Measurements from ENCODE around the gene RHEX. TPM values are rescaled to one million over a fixed set of nuclear protein-coding genes. Genes with fewer than 3 reads are reported as not detected.
"Not testable (repeated sequence)": the region's sequence is repeated elsewhere in the genome, so short reads cannot be mapped to it uniquely, and the experiment has no call there.

RHEX gene
- polyA plus RNA-seq, 1 donor: 0.45 TPM

DNA sequence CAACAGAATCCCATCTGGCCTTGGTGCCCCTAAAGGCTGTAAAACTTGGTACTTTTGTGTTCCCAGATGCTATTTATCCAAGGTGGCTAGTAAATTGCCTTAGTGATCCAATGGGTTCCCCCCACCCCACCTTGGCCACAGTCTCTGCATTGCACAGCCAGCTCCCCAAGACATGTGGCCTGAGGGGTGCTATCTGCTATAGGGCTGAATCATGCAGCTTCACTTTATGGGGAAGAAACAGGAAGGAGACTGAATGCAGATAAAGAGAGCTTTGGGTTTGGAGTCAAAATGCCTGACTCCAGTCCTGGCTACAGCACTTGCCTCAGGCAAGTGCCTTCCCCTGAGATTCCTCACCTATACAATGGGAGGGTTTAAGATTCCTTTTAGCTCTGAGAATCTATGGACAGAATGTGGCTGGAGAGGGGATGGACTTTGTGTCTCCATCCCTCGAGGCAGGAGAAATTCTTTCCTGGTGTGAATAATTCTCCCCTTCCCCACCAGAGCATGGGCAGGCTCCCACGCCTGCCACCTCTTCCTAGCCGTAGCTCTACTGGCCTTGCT is 6.5 kb downstream of the RHEX start:
- no peak overlapping the region for H3K27ac ChIP-seq (ENCODE audit: low read length)
- WGBS (ENCODE audit: insufficient coverage, low lambda C conversion rate): no CpG with 5 or more reads among the region's 3 CpGs
- H3K9me3 ChIP-seq (ENCODE audit: control insufficient read depth, low read depth, low read length): peaks cover 7% of the 10 kb centered on the region
- H3K36me3 ChIP-seq (ENCODE audit: control insufficient read depth, insufficient read depth, low read length): no peaks in the 10 kb centered on the region
- peaks cover 13% of the 10 kb centered on the region for H3K4me1 ChIP-seq (ENCODE audit: control insufficient read depth, insufficient read depth, low read length)
- no peaks in the 10 kb centered on the region for H3K27me3 ChIP-seq (ENCODE audit: control insufficient read depth, insufficient read depth, low read length)
- H3K4me3 ChIP-seq (ENCODE audit: low read length): no peak overlapping the region
- no peak for DNase-seq

DNA sequence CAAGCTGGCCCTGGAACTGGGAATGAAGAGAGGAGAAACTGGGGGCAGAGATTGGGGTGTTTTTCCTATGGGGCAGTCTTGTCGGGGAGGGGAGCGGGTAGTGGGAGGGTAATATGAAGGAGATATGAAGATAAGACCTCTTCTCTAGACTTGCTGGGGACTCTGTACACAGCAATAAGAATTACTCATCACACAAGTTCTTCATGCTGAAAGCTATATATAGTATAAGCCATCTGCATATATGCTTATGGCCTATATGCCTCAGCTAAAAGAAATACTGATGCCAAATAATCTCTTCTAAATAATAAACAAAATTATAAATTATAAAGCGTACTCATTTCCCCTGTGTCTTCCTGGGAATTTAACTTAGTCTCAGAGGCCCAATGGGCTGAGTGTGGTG is 7.9 kb downstream of the RHEX start:
- Histone ChIP-seq H3K36me3 (ENCODE audit: control insufficient read depth, insufficient read depth, low read length) (no peaks in the 10 kb centered on the region), H3K9me3 (ENCODE audit: control insufficient read depth, low read depth, low read length) (peaks cover 7% of the 10 kb centered on the region), H3K27ac (ENCODE audit: low read length) (no peak overlapping the region), H3K27me3 (ENCODE audit: control insufficient read depth, insufficient read depth, low read length) (no peaks in the 10 kb centered on the region), H3K4me1 (ENCODE audit: control insufficient read depth, insufficient read depth, low read length) (peaks cover 8% of the 10 kb centered on the region), H3K4me3 (ENCODE audit: low read length) (no peak overlapping the region)
- no peak for DNase-seq
- 86% methylated on average over 2 of the region's 3 CpGs for WGBS (ENCODE audit: insufficient coverage, low lambda C conversion rate)

DNA sequence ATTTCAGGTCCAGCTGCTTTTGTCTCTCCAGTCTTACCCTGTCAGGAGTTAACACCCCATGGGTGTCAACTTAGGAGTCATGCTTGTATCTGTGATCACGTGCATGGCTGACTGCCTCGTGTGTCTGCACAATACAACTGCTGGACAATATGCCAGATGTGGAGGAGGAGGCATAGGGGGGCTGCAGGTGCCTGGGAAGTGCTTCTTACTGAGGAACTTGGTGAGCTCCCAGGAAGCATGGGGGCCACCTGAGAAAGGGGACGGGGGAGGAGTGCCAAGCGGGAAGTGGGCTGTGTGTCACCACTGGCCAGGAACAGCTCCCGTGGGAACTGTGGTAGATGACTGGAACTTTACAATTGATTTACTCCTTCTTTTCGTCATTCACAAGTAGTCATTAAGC is 9.5 kb downstream of the RHEX start:
- H3K9me3 ChIP-seq (ENCODE audit: control insufficient read depth, low read depth, low read length): peaks cover 7% of the 10 kb centered on the region
- no peak for DNase-seq
- whole genome bisulfite sequencing (ENCODE audit: insufficient coverage, low lambda C conversion rate): 100% methylated on average over 1 of the region's 6 CpGs

DNA sequence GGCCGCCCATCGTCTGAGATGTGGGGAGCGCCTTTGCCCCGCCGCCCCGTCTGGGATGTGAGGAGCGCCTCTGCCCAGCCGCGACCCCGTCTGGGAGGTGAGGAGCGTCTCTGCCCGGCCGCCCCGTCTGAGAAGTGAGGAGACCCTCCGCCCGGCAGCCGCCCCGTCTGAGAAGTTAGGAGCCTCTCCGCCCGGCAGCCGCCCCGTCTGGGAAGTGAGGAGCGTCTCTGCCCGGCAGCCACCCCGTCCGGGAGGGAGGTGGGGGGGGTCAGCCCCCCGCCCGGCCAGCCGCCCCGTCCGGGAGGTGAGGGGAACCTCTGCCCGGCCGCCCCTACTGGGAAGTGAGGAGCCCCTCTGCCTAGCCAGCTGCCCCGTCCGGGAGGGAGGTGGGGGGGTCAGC is 11.0 kb downstream of the RHEX start:
- H3K9me3 ChIP-seq (ENCODE audit: control insufficient read depth, low read depth, low read length); H3K27ac ChIP-seq (ENCODE audit: low read length); H3K4me3 ChIP-seq (ENCODE audit: low read length); H3K27me3 ChIP-seq (ENCODE audit: control insufficient read depth, insufficient read depth, low read length); H3K36me3 ChIP-seq (ENCODE audit: control insufficient read depth, insufficient read depth, low read length); DNase-seq: not testable (repeated sequence)
- no CpG with 5 or more reads among the region's 35 CpGs for WGBS (ENCODE audit: insufficient coverage, low lambda C conversion rate)
- H3K4me1 ChIP-seq (ENCODE audit: control insufficient read depth, insufficient read depth, low read length): peaks cover 31% of the 10 kb centered on the region

More for the DNA sequence above, 9.5 kb downstream of the RHEX start:
- Histone ChIP-seq H3K27ac (ENCODE audit: low read length) (no peak overlapping the region), H3K27me3 (ENCODE audit: control insufficient read depth, insufficient read depth, low read length) (no peaks in the 10 kb centered on the region), H3K36me3 (ENCODE audit: control insufficient read depth, insufficient read depth, low read length) (no peaks in the 10 kb centered on the region), H3K4me3 (ENCODE audit: low read length) (no peak overlapping the region), H3K4me1 (ENCODE audit: control insufficient read depth, insufficient read depth, low read length) (peaks cover 19% of the 10 kb centered on the region)

DNA sequence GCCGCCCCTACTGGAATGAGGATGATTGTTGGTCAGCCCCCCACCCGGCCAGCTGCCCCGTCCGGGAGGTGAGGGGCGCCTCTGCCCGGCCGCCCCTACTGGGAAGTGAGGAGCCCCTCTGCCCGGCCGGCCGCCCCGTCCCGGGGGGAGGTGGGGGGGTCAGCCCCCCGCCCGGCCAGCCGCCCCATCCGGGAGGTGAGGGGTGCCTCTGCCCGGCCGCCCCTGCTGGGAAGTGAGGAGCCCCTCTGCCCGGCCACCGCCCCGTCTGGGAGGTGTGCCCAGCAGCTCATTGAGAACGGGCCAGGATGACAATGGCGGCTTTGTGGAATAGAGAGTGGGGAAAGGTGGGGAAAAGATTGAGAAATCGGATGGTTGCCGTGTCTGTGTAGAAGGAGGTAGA is 11.5 kb downstream of the RHEX start:
- not testable (repeated sequence) for H3K27me3 ChIP-seq (ENCODE audit: control insufficient read depth, insufficient read depth, low read length); H3K36me3 ChIP-seq (ENCODE audit: control insufficient read depth, insufficient read depth, low read length); H3K9me3 ChIP-seq (ENCODE audit: control insufficient read depth, low read depth, low read length); DNase-seq; H3K4me3 ChIP-seq (ENCODE audit: low read length); H3K27ac ChIP-seq (ENCODE audit: low read length)
- H3K4me1 ChIP-seq (ENCODE audit: control insufficient read depth, insufficient read depth, low read length): peaks cover 31% of the 10 kb centered on the region
- no CpG with 5 or more reads among the region's 25 CpGs for WGBS (ENCODE audit: insufficient coverage, low lambda C conversion rate)

DNA sequence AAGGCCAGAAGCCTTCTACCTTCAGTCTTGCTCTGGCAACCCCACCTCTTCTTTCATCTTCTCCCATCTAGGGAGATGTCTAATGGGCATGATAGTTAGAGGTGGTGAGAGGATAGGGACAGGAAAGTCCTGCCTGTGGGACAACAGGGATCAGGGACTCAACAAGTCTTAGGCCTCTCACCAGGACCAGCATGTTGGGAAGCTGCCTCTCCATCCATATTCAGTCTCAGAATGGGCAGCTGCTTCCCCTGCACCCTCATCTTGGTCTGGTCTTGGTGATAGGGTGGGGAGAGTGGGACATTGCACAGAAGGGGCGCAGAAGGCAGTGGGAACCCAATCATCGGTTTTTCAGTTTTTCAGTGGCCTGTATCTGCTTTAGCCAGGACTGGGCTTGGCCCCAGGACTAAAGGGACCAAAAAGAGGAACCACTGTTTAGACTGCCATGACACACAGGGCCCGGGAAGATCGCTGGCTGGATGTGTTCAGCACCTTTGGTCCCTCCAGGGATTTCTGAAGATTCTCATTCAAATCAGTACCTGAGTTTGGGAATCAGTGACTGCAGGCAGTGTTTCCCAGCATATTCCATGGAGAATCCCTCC is 12.7 kb downstream of the RHEX start:
- H3K4me3 ChIP-seq (ENCODE audit: low read length): no peak overlapping the region
- peaks cover 31% of the 10 kb centered on the region for H3K4me1 ChIP-seq (ENCODE audit: control insufficient read depth, insufficient read depth, low read length)
- H3K9me3 ChIP-seq (ENCODE audit: control insufficient read depth, low read depth, low read length): peaks cover 7% of the 10 kb centered on the region
- peak overlapping the region; percentile 75 for H3K27ac ChIP-seq (ENCODE audit: low read length)
- H3K27me3 ChIP-seq (ENCODE audit: control insufficient read depth, insufficient read depth, low read length): no peaks in the 10 kb centered on the region
- no peak for DNase-seq
- no CpG with 5 or more reads among the region's 4 CpGs for WGBS (ENCODE audit: insufficient coverage, low lambda C conversion rate)
- H3K36me3 ChIP-seq (ENCODE audit: control insufficient read depth, insufficient read depth, low read length): no peaks in the 10 kb centered on the region

DNA sequence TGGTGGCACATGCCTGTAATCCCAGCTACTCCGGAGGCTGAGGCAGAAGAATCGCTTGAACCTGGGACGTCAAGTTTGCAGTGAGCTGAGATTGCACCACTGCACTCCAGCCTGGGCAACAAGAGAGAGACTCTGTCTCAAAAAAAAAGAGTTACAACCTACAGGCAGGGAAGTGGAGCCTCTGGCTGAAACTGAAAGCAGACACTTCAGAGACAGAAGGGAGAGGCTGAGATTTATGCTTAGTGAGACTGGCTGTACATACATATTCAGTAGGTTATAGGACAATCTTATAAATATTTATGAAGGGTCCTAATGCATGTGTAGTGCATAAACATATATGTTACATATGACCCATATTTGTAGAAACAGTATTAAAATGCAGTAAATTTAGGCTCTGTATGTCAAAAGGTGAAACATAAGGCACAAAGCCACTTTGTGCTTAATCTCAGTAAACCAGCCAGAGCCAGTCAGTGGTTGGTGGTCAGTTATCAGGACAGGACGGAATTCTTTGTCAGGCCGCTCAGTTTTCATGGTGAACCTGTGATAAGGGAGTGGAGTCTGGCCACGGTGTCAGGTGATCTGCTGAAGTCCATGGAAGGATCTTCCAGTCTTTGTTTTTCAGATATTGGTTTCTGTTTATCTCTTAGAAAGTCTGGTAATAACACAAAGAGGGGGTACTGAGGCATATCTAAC is 13.7 kb downstream of the RHEX start:
- Histone ChIP-seq H3K9me3 (ENCODE audit: control insufficient read depth, low read depth, low read length) (peaks cover 7% of the 10 kb centered on the region), H3K4me1 (ENCODE audit: control insufficient read depth, insufficient read depth, low read length) (peaks cover 31% of the 10 kb centered on the region), H3K36me3 (ENCODE audit: control insufficient read depth, insufficient read depth, low read length) (no peaks in the 10 kb centered on the region), H3K27me3 (ENCODE audit: control insufficient read depth, insufficient read depth, low read length) (no peaks in the 10 kb centered on the region), H3K4me3 (ENCODE audit: low read length) (no peak overlapping the region), H3K27ac (ENCODE audit: low read length) (peak overlapping the region; percentile 75)
- WGBS (ENCODE audit: insufficient coverage, low lambda C conversion rate): no CpG with 5 or more reads among the region's 6 CpGs
- peak; percentile 70 to 82 for DNase-seq

DNA sequence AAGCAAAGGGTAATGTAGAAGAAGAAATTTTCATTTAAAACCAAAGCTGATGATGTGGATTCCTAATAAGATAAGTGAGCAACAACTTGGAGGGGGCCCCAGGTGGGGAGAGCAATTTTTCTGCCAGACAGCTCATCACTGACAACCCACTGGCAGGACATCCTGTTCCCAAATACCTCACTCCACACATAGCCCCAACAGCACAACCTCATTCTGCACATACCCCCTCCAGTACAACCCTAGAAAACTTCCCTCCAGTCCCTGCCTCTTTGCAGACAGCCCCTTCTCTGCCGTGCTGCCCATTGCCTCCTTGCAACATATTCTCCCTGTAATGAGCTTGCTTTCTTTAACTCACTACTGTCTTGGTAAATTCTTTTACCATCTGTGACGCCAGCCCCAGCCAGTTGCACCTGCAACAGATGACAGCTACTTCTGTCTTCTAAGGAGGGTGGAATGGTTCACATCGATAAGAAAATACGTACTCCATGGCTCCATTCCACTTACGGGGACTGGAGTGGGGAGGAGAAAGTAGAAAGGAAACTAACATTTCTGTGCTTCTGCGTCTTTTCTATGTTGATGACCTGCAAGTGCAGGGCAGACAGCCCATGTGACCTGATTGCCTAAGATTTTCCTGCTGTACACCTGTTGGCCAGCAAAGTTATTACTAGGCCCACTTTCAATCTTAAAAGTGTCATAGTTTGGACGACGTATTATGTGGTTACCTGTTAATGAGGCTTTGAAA is 14.7 kb downstream of the RHEX start:
- H3K36me3 ChIP-seq (ENCODE audit: control insufficient read depth, insufficient read depth, low read length): no peaks in the 10 kb centered on the region
- H3K4me1 ChIP-seq (ENCODE audit: control insufficient read depth, insufficient read depth, low read length): peaks cover 31% of the 10 kb centered on the region
- no CpG with 5 or more reads among the region's 8 CpGs for WGBS (ENCODE audit: insufficient coverage, low lambda C conversion rate)
- peaks cover 7% of the 10 kb centered on the region for H3K9me3 ChIP-seq (ENCODE audit: control insufficient read depth, low read depth, low read length)
- H3K4me3 ChIP-seq (ENCODE audit: low read length): peak overlapping the region; percentile 21
- H3K27me3 ChIP-seq (ENCODE audit: control insufficient read depth, insufficient read depth, low read length): no peaks in the 10 kb centered on the region
- H3K27ac ChIP-seq (ENCODE audit: low read length): peak overlapping the region; percentile 75
- peak; percentile 78 to 86 for DNase-seq

DNA sequence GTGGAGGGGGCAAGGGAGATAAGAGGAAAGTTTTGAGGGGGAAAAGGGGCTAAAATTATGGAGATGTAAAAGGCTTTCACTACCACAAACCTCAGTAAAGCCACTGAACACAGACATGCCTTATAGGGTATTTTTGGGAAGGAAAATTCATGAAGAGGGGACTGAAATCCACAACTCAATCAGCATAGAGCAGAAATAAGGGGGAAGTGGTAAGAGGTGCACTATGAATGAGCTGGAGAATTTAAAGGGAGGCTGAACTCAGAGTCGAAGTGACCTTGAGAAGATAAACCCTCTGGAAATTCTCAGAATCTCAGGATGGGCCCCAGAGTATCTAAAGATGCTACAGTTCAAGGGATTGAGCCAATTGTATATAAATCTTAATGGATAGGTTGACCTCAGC is 15.3 kb downstream of the RHEX start:
- DNase-seq: no peak
- no CpG with 5 or more reads among the region's 1 CpG for WGBS (ENCODE audit: insufficient coverage, low lambda C conversion rate)
- no peaks in the 10 kb centered on the region for H3K27me3 ChIP-seq (ENCODE audit: control insufficient read depth, insufficient read depth, low read length)
- peak overlapping the region; percentile 75 for H3K27ac ChIP-seq (ENCODE audit: low read length)
- H3K36me3 ChIP-seq (ENCODE audit: control insufficient read depth, insufficient read depth, low read length): no peaks in the 10 kb centered on the region
- H3K4me1 ChIP-seq (ENCODE audit: control insufficient read depth, insufficient read depth, low read length): peaks cover 31% of the 10 kb centered on the region
- H3K4me3 ChIP-seq (ENCODE audit: low read length): no peak overlapping the region
- H3K9me3 ChIP-seq (ENCODE audit: control insufficient read depth, low read depth, low read length): peaks cover 2% of the 10 kb centered on the region

DNA sequence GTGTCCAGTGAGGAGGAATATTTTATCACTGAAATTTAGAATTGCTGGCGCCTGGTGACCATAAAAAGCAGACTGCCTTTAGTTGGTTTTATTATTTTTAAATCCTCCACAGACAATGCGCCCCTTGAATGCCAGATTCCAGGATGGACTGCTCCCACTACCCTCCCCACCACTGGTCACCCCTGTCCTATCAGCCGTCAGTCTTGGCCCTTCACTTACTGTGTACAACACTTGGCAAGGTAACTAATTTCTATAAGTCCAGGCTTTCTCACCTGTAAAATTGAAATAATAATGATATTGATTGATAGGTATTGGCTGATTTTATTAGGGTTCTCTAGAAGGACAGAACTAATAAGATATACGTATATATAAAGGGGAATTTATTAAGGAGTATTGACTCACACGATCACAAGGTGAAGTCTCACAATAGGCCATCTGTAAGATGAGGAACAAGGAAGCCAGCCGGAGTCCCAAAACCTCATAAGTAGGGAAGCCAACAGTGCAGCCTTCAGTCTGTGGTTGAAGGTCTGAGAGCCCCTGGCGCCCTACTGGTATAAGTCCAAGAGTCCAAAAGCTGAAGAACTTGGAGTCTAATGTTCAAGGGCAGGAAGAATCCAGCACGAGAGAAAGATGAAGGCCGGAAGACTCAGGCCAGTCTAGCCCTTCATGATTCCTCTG is 17.8 kb downstream of the RHEX start:
- Histone ChIP-seq H3K4me3 (ENCODE audit: low read length) (no peak overlapping the region), H3K4me1 (ENCODE audit: control insufficient read depth, insufficient read depth, low read length) (peaks cover 28% of the 10 kb centered on the region), H3K36me3 (ENCODE audit: control insufficient read depth, insufficient read depth, low read length) (no peaks in the 10 kb centered on the region), H3K27me3 (ENCODE audit: control insufficient read depth, insufficient read depth, low read length) (no peaks in the 10 kb centered on the region), H3K27ac (ENCODE audit: low read length) (no peak overlapping the region), H3K9me3 (ENCODE audit: control insufficient read depth, low read depth, low read length) (no peaks in the 10 kb centered on the region)
- 100% methylated on average over 1 of the region's 9 CpGs for WGBS (ENCODE audit: insufficient coverage, low lambda C conversion rate)
- no peak for DNase-seq

Data from large intestine (tissue), 3 donors.